NT2/D1 (cell line): ENCODE results near the gene STK16.

Source experiments
- SUZ12 ChIP-seq: IDR thresholded peaks from 2 replicates; pipeline ENCODE4 v1.6.1; 2011; ENCODE audit not compliant: insufficient read length, insufficient read depth; ENCODE audit errors: extremely low read depth
- YY1 ChIP-seq: IDR thresholded peaks from 2 replicates; pipeline ENCODE4 v1.6.1; 2011; ENCODE audit not compliant: insufficient read length, insufficient read depth
- ZNF274 ChIP-seq: IDR thresholded peaks from 2 replicates; pipeline ENCODE4 v1.6.1; 2011; ENCODE audit warnings: mild to moderate bottlenecking, low read depth, low read length

GRCh38 chr2:219209236-219210195, 35.8 kb upstream of the STK16 start:
- no peak for TF ChIP-seq YY1
- TF ChIP-seq ZNF274 = no peak
- no peak for TF ChIP-seq SUZ12
